ENCODE results near the gene PXYLP1.

DNA sequence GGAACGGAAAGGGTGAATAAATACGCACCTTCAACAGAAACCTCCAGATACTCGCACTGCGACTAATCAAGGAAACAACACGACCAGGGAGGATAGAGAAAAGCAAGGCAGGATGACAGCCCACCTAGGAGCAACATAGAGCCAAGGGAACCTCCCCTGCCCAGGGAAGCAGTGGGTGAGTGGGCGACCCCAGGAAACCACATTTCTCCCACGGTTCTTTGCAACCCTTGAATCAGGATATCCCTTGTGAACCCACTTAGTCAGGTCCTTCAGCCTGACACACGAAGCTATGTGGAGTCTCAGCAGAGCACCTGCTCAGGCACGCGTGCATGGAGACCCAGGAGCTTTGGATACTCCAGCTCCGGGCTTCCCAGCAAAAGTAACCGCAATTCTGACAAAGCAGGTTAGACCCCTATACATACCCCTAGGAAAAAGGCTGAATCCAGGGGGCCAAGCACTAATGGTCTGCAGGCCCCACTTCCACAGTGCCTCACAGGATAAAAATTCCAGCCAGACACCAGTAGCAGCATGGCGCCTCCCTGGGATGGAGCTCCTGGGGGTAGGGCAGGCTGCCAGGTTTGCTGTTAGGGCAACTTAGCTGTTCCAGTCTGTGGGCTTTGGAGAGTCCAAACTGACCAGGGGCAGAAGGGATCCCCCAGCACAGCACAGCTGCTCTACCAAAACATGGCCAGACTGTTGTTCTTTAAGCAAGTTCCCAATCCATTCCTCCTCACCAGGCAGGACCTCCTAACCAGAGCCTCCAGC, 38.4 kb upstream of the PXYLP1 start:
- no peak for TF ChIP-seq CTCF (IDR thresholded peaks at IDR 0.05)
- TF ChIP-seq EZH2 (IDR thresholded peaks at IDR 0.05): no peak
